Brain microvascular endothelial cell (primary cell): ENCODE results near the gene LRRC32.

ENCODE experiments used
- DNase-seq: peaks from one replicate; pipeline ENCODE4 v3.0.0-alpha.2; 2020
- H3K27ac ChIP-seq: fragments of 250-450 bp; sonication (Bioruptor Pico); 2 replicates; pipeline ENCODE4 v1.5.1; 2020; ENCODE audit warnings: mild to moderate bottlenecking, moderate library complexity
- H3K27me3 ChIP-seq: fragments of 250-450 bp; sonication (Bioruptor Pico); replicated peaks from 2 replicates; pipeline ENCODE4 v1.5.1; 2020; ENCODE audit warnings: mild to moderate bottlenecking
- H3K36me3 ChIP-seq: fragments of 250-450 bp; sonication (Bioruptor Pico); replicated peaks from 2 replicates; pipeline ENCODE4 v1.5.1; 2020; ENCODE audit warnings: mild to moderate bottlenecking
- H3K4me3 ChIP-seq: 2 replicates; pipeline ENCODE4 v1.5.1; 2011; ENCODE audit warnings: low read depth, mild to moderate bottlenecking, control low read depth, low read length, moderate library complexity
- in situ Hi-C: cut with HindIII; loops from 2 replicates; pipeline ENCODE4 v1.10.0; 2017; ENCODE audit warnings: low sequenced_read_pairs, low pct_ligation_motif_present
- TF ChIP-seq, protein P1 (sequence below): IDR thresholded peaks from 2 replicates; pipeline ENCODE4 v1.5.1; 2011; ENCODE audit warnings: low read depth, mild to moderate bottlenecking, moderate library complexity, low read length, control low read depth, inconsistent platforms; ENCODE audit errors: missing control alignments

LRRC32 gene

DNA sequence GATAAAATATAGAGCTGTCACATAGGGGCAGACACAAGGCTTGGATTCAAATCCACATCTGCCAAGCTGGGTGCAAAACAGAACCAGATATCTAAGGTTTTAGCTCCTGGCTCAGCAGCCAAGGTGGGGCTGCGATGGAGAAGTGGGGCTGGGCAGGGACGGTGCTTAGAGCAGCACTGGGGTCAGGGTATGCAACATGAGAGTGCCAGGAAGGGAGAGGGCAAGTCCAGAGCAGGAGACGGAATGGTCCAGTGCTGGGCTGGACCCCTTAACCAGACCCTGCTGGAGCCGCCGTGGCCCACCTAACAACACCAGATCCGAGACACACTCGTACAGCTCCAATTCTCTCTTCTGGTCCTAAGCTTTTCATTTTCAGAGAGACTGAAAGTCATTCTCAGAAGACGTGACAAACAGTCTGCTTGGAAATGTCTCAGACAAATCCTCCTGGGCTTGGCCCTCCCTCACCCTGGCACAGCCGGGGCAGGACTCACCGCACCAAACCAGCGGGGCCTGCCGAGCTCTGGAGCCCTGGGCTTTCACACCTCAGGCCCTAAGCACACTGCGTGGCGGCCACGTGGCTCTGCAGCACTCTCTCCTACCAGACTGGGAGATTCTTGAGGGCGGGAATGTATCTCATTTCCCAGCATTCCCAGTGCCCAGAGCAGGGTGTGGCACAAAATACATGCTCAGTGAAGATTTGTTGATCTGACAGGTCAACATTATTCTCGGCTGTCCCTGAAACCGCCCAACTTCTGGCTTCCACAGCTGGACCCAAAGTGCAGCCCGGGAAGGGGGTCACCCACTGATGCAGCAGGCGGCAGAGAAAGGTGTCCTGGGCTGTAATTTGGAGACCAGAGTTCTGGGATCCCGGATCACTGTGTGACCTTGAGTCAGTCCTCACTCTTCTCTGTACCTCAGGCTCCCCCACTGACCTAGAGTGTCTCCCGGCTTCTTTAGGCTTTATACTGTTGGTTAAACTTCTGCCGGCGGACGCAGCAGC, 11.6 kb downstream of the LRRC32 start:
- in situ Hi-C loops = no loop called here
- peaks cover 21% of the 10 kb centered on the region for H3K36me3 ChIP-seq
- no peak overlapping the region for H3K27ac ChIP-seq
- TF ChIP-seq, protein P1, sequence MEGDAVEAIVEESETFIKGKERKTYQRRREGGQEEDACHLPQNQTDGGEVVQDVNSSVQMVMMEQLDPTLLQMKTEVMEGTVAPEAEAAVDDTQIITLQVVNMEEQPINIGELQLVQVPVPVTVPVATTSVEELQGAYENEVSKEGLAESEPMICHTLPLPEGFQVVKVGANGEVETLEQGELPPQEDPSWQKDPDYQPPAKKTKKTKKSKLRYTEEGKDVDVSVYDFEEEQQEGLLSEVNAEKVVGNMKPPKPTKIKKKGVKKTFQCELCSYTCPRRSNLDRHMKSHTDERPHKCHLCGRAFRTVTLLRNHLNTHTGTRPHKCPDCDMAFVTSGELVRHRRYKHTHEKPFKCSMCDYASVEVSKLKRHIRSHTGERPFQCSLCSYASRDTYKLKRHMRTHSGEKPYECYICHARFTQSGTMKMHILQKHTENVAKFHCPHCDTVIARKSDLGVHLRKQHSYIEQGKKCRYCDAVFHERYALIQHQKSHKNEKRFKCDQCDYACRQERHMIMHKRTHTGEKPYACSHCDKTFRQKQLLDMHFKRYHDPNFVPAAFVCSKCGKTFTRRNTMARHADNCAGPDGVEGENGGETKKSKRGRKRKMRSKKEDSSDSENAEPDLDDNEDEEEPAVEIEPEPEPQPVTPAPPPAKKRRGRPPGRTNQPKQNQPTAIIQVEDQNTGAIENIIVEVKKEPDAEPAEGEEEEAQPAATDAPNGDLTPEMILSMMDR = no peak
- no peak overlapping the region for H3K4me3 ChIP-seq
- no peak for DNase-seq
- no peaks in the 10 kb centered on the region for H3K27me3 ChIP-seq

DNA sequence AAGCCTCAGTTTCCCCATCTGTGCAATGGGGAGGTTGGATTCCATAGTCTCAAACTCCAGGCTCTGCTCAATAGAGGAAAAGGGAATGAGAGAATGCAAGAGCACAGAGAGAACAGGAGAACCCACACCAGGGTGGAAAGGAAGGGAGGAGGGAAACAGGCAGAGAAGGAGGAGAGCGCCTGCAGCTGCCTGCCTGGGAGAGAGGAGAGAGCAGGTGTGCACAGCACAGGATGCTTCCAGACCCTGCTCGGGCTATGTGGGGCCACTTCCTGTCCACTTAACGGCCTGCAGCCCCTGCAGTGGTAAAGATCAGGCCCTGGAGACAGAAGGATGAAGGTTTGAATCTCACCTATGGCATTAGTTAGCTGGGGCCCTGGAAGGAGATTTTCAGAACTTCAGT, 12.3 kb downstream of the LRRC32 start:
- in situ Hi-C loops = no loop called here
- TF ChIP-seq, protein P1 = no peak
- no peak for DNase-seq
- Histone ChIP-seq H3K27me3 (no peaks in the 10 kb centered on the region), H3K36me3 (peaks cover 18% of the 10 kb centered on the region), H3K4me3 (no peak overlapping the region), H3K27ac (no peak overlapping the region)

DNA sequence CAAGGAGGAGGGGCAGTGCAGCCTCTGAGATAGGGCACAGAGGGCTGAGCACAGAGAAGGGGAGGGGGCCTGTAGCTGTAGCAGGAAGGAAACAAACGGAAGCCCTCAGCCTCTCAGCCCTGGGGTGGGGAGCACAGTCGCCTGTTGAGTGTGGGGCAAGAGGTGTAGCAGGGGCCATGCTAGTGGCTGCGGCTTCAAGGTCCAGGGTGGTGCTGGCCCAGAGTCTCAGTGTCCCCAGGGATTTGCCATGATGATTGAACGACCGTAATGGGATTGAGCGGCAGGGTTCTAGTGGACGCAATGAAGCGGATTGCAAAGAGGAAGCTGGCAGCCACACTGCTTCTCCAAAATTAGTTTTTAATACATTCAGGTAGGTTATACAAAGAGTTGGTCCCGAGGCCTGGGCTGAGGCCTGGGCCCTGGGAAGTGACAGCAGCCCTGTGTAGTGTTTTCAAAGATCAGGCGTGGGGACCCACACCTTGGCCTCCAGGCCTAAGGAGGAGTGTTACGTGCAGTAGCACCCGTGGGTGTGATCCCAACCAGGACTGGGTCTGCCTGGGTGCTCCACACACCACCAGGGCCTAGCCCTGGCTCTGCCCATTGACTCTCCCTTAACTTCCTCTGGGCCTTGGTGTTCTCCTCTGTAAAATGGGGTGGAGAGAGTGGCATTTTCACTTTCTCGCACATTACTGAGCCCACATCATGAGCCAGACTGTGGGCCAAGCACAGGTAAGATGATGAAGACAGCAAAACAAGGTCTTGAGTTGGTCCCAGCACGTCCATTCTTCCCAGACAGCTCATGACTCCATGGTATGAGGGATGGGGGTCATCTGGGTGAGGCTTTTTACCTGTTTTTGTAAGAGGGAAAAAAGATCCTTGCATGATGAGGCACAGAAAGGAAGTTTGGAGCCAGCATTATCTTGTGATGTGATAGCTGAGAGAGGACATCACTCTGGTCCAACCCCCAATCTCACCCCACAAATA, 13.1 kb downstream of the LRRC32 start:
- TF ChIP-seq, protein P1 = no peak
- Histone ChIP-seq H3K36me3 (peaks cover 18% of the 10 kb centered on the region), H3K4me3 (no peak overlapping the region), H3K27me3 (no peaks in the 10 kb centered on the region), H3K27ac (no peak overlapping the region)
- DNase-seq = no peak
- in situ Hi-C loops = no loop called here

GRCh38 chr11:76656571-76657081, 13.9 kb downstream of the LRRC32 start:
- Histone ChIP-seq H3K36me3 (peaks cover 18% of the 10 kb centered on the region), H3K27ac (no peak overlapping the region), H3K4me3 (no peak overlapping the region), H3K27me3 (no peaks in the 10 kb centered on the region)
- TF ChIP-seq, protein P1 = no peak
- in situ Hi-C loops = no loop called here
- DNase-seq = no peak

DNA sequence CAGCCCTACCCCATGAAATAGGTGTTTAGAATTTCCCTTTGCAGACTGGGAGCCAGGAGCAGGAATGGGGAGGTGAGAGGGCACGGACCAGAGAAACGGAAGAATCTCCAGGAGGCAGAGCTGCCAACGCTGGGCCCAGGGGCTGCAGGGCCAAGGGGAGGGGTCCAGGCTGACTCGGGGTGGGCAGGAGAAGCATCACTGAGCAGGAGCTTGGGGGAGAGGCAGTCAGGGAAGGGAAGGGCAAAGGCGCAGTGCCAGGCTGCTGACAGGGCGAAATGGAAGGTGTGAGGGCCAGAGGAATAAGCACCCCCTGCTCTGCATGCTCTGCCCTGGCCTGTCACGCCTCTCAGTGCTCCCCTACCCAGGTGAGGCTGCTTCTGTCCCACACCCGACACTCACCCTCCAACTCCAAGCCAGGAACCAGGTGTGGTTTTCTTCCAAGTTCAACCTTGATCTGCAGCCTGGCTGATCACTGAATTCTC, 14.5 kb downstream of the LRRC32 start:
- TF ChIP-seq, protein P1 = no peak
- in situ Hi-C loops = no loop called here
- DNase-seq = no peak
- Histone ChIP-seq H3K36me3 (peaks cover 18% of the 10 kb centered on the region), H3K27ac (no peak overlapping the region), H3K4me3 (no peak overlapping the region), H3K27me3 (no peaks in the 10 kb centered on the region)
